Bronchial epithelial cell (primary cell): ENCODE results near the gene ARHGAP25. TPM values are rescaled to one million over a fixed set of nuclear protein-coding genes. Genes with fewer than 3 reads are reported as not detected.

ENCODE experiments used
- DNase-seq: peaks from one replicate; pipeline ENCODE4 v3.0.0-alpha.2; 2010; ENCODE audit warnings: low read depth
- FAIRE-seq: peaks from 2 replicates; lab custom pipeline; 2011; peaks lifted over from hg19 to GRCh38; lab: Jason Lieb, UNC
- H3K27me3 ChIP-seq: 2 replicates; pipeline ENCODE4 v1.5.1; 2011; ENCODE audit warnings: low read length; ENCODE audit not compliant: control insufficient read depth, insufficient read depth
- H3K36me3 ChIP-seq: 2 replicates; pipeline ENCODE4 v1.5.1; 2011; ENCODE audit warnings: low read length; ENCODE audit not compliant: control insufficient read depth, insufficient read depth
- H3K4me3 ChIP-seq: 2 replicates; pipeline ENCODE4 v1.5.1; 2011; ENCODE audit warnings: mild to moderate bottlenecking, low read depth, low read length, control low read depth
- CTCF ChIP-seq: IDR thresholded peaks from 2 replicates; pipeline ENCODE4 v1.5.1; 2011; ENCODE audit warnings: mild to moderate bottlenecking, moderate library complexity, low read length, control low read depth, inconsistent platforms; ENCODE audit not compliant: insufficient read depth, severe bottlenecking
- total RNA-seq: library from RNA; depleted of rRNA; stranded (reverse); fragments of >200 nt; gene quantifications from 2 replicates; pipeline ENCODE4 v1.2.1, GENCODE V29; 2014

The ARHGAP25 gene
- total RNA-seq, 1 donor from 2014 or later, result 0.79 TPM

- H3K27me3 ChIP-seq, result no peaks in the 10 kb centered on the region
- no peaks in the 10 kb centered on the region for H3K36me3 ChIP-seq
- no peak overlapping the region for H3K4me3 ChIP-seq
- no peak for DNase-seq
- FAIRE-seq, result no peak
- TF ChIP-seq CTCF, result no peak
These were observed 16.2 kb downstream of the ARHGAP25 start for GRCh38 chr2:68750592-68751396.

- DNase-seq, result peak; percentile 79
- Histone ChIP-seq H3K4me3 (no peak overlapping the region), H3K27me3 (no peaks in the 10 kb centered on the region), H3K36me3 (no peaks in the 10 kb centered on the region)
- peak; percentile 96 for TF ChIP-seq CTCF
- peak; percentile 36 for FAIRE-seq
These were observed 17.1 kb downstream of the ARHGAP25 start for GRCh38 chr2:68751397-68752339.

- DNase-seq, result no peak
- H3K36me3 ChIP-seq, result no peaks in the 10 kb centered on the region
- TF ChIP-seq CTCF, result no peak
- FAIRE-seq, result no peak
- H3K27me3 ChIP-seq, result no peaks in the 10 kb centered on the region
- no peak overlapping the region for H3K4me3 ChIP-seq
These were observed 18.7 kb downstream of the ARHGAP25 start for GRCh38 chr2:68753318-68753717.

GRCh38 chr2:68755071-68755470 lies 20.5 kb downstream of the ARHGAP25 start:
- no peaks in the 10 kb centered on the region for H3K36me3 ChIP-seq
- no peak for DNase-seq
- no peak for FAIRE-seq
- no peaks in the 10 kb centered on the region for H3K27me3 ChIP-seq
- no peak overlapping the region for H3K4me3 ChIP-seq
- TF ChIP-seq CTCF, result no peak

- Histone ChIP-seq H3K4me3 (no peak overlapping the region), H3K36me3 (no peaks in the 10 kb centered on the region), H3K27me3 (no peaks in the 10 kb centered on the region)
- FAIRE-seq (no peak), DNase-seq (no peak)
- TF ChIP-seq CTCF, result no peak
These were observed 21.6 kb downstream of the ARHGAP25 start for GRCh38 chr2:68756178-68756577.
